Parathyroid adenoma (tissue), 2 donors: ENCODE data around the gene BIRC7.

ENCODE experiments used
- H2AFZ ChIP-seq: fragments of 300-600 bp; sonication (generic); one replicate; pipeline ENCODE4 v1.7.0; 2017; ENCODE audit warnings: antibody characterized with exemption, mild to moderate bottlenecking
- H3K27ac ChIP-seq: fragments of 300-600 bp; sonication (generic); one replicate; pipeline ENCODE4 v1.7.0; 2017
- H3K27me3 ChIP-seq: fragments of 300-600 bp; sonication (generic); one replicate; pipeline ENCODE4 v1.7.0; 2017; ENCODE audit warnings: low read length; ENCODE audit not compliant: control insufficient read depth, insufficient read depth
- H3K36me3 ChIP-seq: fragments of 300-600 bp; sonication (generic); one replicate; pipeline ENCODE4 v1.7.0; 2017; ENCODE audit warnings: low read length; ENCODE audit not compliant: control insufficient read depth, insufficient read depth
- H3K4me1 ChIP-seq: fragments of 300-600 bp; sonication (generic); one replicate; pipeline ENCODE4 v1.7.0; 2017; ENCODE audit warnings: control low read depth
- H3K4me2 ChIP-seq: fragments of 300-600 bp; sonication (generic); one replicate; pipeline ENCODE4 v1.7.0; 2017; ENCODE audit warnings: low read length
- H3K4me3 ChIP-seq: fragments of 300-600 bp; sonication (generic); one replicate; pipeline ENCODE4 v1.7.0; 2017; ENCODE audit warnings: low read depth, low read length
- H3K79me2 ChIP-seq: fragments of 300-600 bp; sonication (generic); one replicate; pipeline ENCODE4 v1.7.0; 2017; ENCODE audit warnings: control low read depth
- H3K9ac ChIP-seq: fragments of 300-600 bp; sonication (generic); one replicate; pipeline ENCODE4 v1.7.0; 2017; ENCODE audit warnings: mild to moderate bottlenecking
- H3K9me3 ChIP-seq: fragments of 300-600 bp; sonication (generic); one replicate; pipeline ENCODE4 v1.7.0; 2017; ENCODE audit warnings: low read length; ENCODE audit not compliant: control insufficient read depth
- TF ChIP-seq, protein P1 (sequence below): fragments of 300-600 bp; sonication (generic); IDR thresholded peaks from one replicate; pipeline ENCODE4 v1.7.0; 2017; ENCODE audit warnings: antibody characterized with exemption, mild to moderate bottlenecking
- donor health status: primary hyperparathyroidism.

Gene BIRC7

DNA sequence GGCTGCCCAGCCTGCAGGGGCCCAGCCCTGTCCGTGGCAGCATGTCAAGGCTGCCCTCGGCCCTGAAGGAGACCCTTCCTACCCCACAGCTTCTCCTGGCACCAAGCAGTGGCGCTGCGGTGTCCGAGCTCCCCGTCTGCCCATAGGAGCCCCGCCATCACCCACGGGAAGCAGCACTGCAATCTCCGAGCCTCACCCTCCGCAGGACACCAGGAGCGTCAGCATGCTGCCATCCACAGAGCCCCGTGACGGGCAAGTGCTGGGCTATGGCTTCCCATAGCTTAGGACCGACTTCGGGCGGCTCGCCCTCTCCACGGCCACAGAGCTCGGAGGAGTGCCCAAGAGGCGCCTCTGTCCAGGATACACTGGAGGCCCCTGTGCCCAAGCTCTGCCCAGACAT is 44.9 kb upstream of the BIRC7 start:
- H3K4me3 ChIP-seq = no peak overlapping the region
- H3K27ac ChIP-seq = no peak overlapping the region
- peaks cover 2% of the 10 kb centered on the region for H3K79me2 ChIP-seq
- H3K27me3 ChIP-seq = no peaks in the 10 kb centered on the region
- no peaks in the 10 kb centered on the region for H3K9me3 ChIP-seq
- H3K36me3 ChIP-seq = no peaks in the 10 kb centered on the region
- no peak overlapping the region for H3K9ac ChIP-seq
- H3K4me2 ChIP-seq = no peak overlapping the region
- no peak overlapping the region for H2AFZ ChIP-seq
- TF ChIP-seq, protein P1, sequence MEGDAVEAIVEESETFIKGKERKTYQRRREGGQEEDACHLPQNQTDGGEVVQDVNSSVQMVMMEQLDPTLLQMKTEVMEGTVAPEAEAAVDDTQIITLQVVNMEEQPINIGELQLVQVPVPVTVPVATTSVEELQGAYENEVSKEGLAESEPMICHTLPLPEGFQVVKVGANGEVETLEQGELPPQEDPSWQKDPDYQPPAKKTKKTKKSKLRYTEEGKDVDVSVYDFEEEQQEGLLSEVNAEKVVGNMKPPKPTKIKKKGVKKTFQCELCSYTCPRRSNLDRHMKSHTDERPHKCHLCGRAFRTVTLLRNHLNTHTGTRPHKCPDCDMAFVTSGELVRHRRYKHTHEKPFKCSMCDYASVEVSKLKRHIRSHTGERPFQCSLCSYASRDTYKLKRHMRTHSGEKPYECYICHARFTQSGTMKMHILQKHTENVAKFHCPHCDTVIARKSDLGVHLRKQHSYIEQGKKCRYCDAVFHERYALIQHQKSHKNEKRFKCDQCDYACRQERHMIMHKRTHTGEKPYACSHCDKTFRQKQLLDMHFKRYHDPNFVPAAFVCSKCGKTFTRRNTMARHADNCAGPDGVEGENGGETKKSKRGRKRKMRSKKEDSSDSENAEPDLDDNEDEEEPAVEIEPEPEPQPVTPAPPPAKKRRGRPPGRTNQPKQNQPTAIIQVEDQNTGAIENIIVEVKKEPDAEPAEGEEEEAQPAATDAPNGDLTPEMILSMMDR = no peak
- H3K4me1 ChIP-seq = no peaks in the 10 kb centered on the region

DNA sequence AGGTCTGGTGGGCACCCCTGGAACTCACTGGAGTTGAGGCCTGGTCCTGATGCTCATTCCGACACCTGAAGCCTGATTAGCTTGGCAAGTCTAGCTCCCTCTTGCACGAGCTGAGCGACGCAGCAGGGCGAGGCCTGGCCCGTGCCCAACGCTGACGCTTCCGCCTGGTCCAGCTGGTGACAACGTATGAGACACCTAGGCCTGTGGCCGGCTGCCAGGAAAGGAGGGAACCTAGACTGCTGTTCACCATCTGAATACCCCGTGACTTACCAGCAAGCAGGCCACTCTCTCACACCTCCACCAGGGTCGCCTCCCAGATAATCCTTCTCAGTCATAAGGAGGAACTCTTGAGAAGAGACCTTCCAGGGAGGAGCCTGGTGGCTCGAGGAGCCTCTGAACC is 44.3 kb upstream of the BIRC7 start:
- no peak overlapping the region for H3K4me2 ChIP-seq
- no peak overlapping the region for H3K4me3 ChIP-seq
- H3K27ac ChIP-seq = no peak overlapping the region
- H3K79me2 ChIP-seq = peaks cover 2% of the 10 kb centered on the region
- no peaks in the 10 kb centered on the region for H3K27me3 ChIP-seq
- no peaks in the 10 kb centered on the region for H3K4me1 ChIP-seq
- H3K9me3 ChIP-seq = no peaks in the 10 kb centered on the region
- TF ChIP-seq, protein P1 = no peak
- no peak overlapping the region for H3K9ac ChIP-seq
- no peak overlapping the region for H2AFZ ChIP-seq
- no peaks in the 10 kb centered on the region for H3K36me3 ChIP-seq

DNA sequence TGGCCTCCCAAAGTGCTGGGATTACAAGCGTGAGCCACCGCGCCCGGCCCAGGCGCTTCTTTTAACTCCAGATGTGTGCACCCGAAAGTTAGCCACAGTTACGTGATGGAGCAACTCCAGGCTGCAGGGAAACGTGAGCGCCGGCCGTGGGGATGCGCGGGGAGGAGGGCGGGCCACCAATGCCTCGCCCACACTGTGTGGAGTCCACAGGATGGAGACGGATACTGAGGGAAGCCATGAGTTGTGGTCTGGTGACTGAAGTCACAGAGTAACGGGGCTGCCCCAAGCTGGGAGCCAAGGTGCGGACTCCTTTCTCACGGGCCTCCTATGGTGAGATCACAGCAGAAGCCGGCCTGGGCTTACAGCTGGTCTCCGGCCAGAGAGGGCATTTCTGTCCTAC is 43.0 kb upstream of the BIRC7 start:
- Histone ChIP-seq H3K79me2 (peaks cover 2% of the 10 kb centered on the region), H3K9me3 (no peaks in the 10 kb centered on the region), H3K36me3 (no peaks in the 10 kb centered on the region), H3K4me3 (no peak overlapping the region), H3K9ac (no peak overlapping the region), H3K4me1 (no peaks in the 10 kb centered on the region), H3K27me3 (no peaks in the 10 kb centered on the region), H2AFZ (no peak overlapping the region), H3K4me2 (no peak overlapping the region), H3K27ac (no peak overlapping the region)
- TF ChIP-seq, protein P1 = no peak

DNA sequence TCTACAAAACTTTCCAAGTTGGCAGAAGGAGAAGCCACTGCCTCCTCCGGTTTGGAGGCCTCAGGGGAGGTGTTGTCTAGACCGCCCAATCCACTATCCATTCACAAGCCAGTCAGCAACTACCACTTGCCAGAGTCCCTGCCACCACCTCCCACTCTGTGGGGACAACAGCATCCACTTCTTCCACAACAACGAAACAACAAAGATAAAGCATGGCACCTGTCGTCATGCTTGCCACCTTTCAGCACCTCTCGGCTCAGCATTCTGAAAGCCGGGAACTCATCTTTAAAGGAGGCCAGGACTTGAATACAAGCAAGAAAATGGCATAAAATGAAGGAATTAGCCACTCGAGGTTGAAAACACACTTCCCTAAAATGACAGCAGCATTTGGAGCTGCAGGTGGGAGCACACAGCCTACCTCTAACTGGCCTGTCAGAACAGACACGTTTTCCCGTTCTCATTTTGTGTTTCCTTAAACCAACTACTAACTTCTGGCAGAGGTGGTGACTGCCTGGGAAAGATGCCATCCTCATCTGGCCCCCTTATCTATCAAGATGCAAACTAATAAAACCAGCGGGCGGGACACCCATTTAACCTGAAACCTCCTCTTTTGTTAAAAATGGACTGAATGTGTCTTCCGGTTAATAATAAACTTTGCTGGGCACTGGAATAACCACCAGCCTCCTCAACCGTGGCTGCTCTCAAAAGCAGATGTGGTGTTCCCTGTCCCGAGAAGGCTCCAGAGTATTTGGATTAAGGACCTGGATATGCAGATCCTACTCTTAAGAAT is 41.5 kb upstream of the BIRC7 start:
- Histone ChIP-seq H3K27me3 (no peaks in the 10 kb centered on the region), H3K79me2 (peaks cover 6% of the 10 kb centered on the region), H3K4me2 (no peak overlapping the region), H3K9ac (no peak overlapping the region), H3K9me3 (no peaks in the 10 kb centered on the region), H3K27ac (no peak overlapping the region), H3K4me3 (no peak overlapping the region), H3K36me3 (no peaks in the 10 kb centered on the region), H3K4me1 (peaks cover 5% of the 10 kb centered on the region), H2AFZ (no peak overlapping the region)
- TF ChIP-seq, protein P1 = no peak

DNA sequence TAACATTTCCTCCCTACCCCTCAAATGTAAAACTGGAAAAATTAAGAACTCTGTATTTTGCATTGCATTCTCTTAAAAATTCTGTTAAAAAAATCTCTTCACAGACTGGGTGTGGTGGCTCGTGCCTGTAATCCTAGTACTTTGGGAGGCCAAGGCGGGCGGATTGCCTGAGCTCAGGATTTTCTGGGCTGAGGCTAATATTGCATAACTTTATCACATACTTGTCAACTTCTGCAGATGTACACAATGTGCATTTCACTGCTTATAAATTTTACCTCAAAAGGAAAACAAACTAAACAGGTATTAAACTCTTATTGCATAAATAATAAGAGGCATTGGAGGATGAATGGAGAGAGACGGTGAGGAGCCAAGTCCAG is 40.9 kb upstream of the BIRC7 start:
- peaks cover 5% of the 10 kb centered on the region for H3K4me1 ChIP-seq
- no peaks in the 10 kb centered on the region for H3K36me3 ChIP-seq
- peaks cover 9% of the 10 kb centered on the region for H3K79me2 ChIP-seq
- TF ChIP-seq, protein P1 = no peak
- no peaks in the 10 kb centered on the region for H3K27me3 ChIP-seq
- no peak overlapping the region for H3K4me3 ChIP-seq
- no peaks in the 10 kb centered on the region for H3K9me3 ChIP-seq
- H3K4me2 ChIP-seq = no peak overlapping the region
- no peak overlapping the region for H3K9ac ChIP-seq
- H3K27ac ChIP-seq = no peak overlapping the region
- H2AFZ ChIP-seq = no peak overlapping the region
